Bronchial epithelial cell (primary cell): ENCODE measurements around the gene YTHDC2. TPM values are rescaled to one million over a fixed set of nuclear protein-coding genes. Genes with fewer than 3 reads are reported as not detected.

Experiments
- DNase-seq: peaks from one replicate; pipeline ENCODE4 v3.0.0-alpha.2; 2010; ENCODE audit warnings: low read depth
- FAIRE-seq: peaks from 2 replicates; lab custom pipeline; 2011; peaks lifted over from hg19 to GRCh38; lab: Jason Lieb, UNC
- H3K27me3 ChIP-seq: 2 replicates; pipeline ENCODE4 v1.5.1; 2011; ENCODE audit warnings: low read length; ENCODE audit not compliant: control insufficient read depth, insufficient read depth
- H3K36me3 ChIP-seq: 2 replicates; pipeline ENCODE4 v1.5.1; 2011; ENCODE audit warnings: low read length; ENCODE audit not compliant: control insufficient read depth, insufficient read depth
- H3K4me3 ChIP-seq: 2 replicates; pipeline ENCODE4 v1.5.1; 2011; ENCODE audit warnings: mild to moderate bottlenecking, low read depth, low read length, control low read depth
- CTCF ChIP-seq: IDR thresholded peaks from 2 replicates; pipeline ENCODE4 v1.5.1; 2011; ENCODE audit warnings: mild to moderate bottlenecking, moderate library complexity, low read length, control low read depth, inconsistent platforms; ENCODE audit not compliant: insufficient read depth, severe bottlenecking
- total RNA-seq: library from RNA; depleted of rRNA; stranded (reverse); fragments of >200 nt; gene quantifications from 2 replicates; pipeline ENCODE4 v1.2.1, GENCODE V29; 2014

Gene YTHDC2
- total RNA-seq, 1 donor from 2014 or later = 17.1 TPM

DNA sequence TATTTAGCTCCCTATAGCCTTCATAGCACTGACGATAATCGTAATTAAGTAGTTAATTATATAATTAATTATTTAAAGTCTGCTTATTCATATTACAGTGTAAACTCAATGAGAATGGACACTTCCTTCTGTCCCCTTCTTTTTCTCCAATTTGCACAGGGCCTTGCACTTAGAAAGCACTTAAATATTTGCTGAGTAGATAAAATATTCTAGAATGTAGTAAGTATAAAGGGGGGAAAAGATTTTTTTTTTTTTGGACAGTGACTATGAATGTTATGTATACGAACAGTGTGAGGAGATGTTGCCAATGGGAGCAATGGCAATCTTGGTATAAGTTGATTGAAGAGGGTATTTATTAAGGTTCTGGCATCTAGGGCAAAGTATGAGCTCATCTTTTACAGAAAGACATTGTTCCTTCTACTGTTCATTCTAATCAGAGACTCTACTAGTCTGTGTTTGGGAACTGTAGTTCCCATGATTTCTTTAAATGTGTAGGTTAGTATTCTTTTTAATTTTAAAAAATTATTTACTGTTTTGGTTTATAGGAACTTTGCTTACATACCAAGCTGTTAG is 49.4 kb downstream of the YTHDC2 start:
- Histone ChIP-seq H3K4me3 (no peak overlapping the region), H3K36me3 (peaks cover 8% of the 10 kb centered on the region), H3K27me3 (no peaks in the 10 kb centered on the region)
- FAIRE-seq (no peak), DNase-seq (no peak)
- no peak for TF ChIP-seq CTCF

- H3K27me3 ChIP-seq = no peaks in the 10 kb centered on the region
- TF ChIP-seq CTCF = no peak
- peaks cover 4% of the 10 kb centered on the region for H3K36me3 ChIP-seq
- DNase-seq (no peak), FAIRE-seq (no peak)
- H3K4me3 ChIP-seq = no peak overlapping the region
These were observed 55.9 kb downstream of the YTHDC2 start for GRCh38 chr5:113569396-113569795.

DNA sequence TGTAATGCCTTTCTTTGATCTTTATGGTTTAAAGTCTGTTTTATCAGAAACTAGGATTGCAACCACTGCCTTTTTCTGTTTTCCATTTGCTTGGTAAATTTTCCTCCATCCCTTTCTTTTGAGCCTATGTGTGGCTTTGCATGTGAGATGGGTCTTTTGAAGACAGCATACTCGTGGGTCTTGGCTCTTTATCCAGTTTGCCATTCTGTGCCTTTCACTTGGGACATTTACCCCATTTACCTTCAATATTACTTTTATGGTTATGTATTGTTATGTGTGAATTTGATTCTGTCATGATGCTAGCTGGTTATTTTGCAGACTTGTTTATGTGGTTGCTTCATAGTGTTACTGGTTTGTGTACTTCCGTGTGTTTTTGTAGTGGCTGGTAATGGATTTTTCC is 59.2 kb downstream of the YTHDC2 start:
- Histone ChIP-seq H3K36me3 (peaks cover 3% of the 10 kb centered on the region), H3K27me3 (no peaks in the 10 kb centered on the region), H3K4me3 (no peak overlapping the region)
- FAIRE-seq (no peak), DNase-seq (no peak)
- no peak for TF ChIP-seq CTCF

DNA sequence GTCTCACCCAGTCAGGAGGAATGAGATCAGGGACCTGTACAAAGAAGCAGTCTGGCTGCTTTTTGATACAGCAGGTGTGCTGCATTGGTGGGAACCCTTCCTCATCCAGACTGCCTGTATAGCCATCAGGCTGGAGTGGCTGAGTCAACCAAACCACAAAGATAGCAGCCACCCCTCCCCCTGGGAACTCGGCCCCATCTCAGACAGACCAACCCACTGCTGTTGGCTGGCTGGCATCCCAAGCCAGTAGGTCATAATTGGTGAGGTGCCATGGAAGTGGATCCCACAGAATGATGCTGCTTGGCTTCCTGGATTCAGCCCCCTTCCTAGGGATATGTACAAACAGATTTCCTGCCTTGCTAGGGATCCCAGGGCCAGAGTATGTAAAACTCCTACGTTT is 60.9 kb downstream of the YTHDC2 start:
- Histone ChIP-seq H3K36me3 (peaks cover 3% of the 10 kb centered on the region), H3K4me3 (no peak overlapping the region), H3K27me3 (no peaks in the 10 kb centered on the region)
- FAIRE-seq (no peak), DNase-seq (peak; percentile 73)
- no peak for TF ChIP-seq CTCF

- TF ChIP-seq CTCF = no peak
- Histone ChIP-seq H3K27me3 (no peaks in the 10 kb centered on the region), H3K4me3 (no peak overlapping the region), H3K36me3 (peaks cover 3% of the 10 kb centered on the region)
- FAIRE-seq (no peak), DNase-seq (no peak)
These were observed 61.6 kb downstream of the YTHDC2 start for GRCh38 chr5:113575074-113575473.

GRCh38 chr5:113578091-113578490 is 64.6 kb downstream of the YTHDC2 start:
- TF ChIP-seq CTCF = no peak
- H3K4me3 ChIP-seq = no peak overlapping the region
- no peaks in the 10 kb centered on the region for H3K27me3 ChIP-seq
- DNase-seq (peak; percentile 29), FAIRE-seq (no peak)
- peaks cover 5% of the 10 kb centered on the region for H3K36me3 ChIP-seq
